Caco-2 (cell line): ENCODE results near the gene TRIM15. TPM values are rescaled to one million over a fixed set of nuclear protein-coding genes. Genes with fewer than 3 reads are reported as not detected.
"Not testable (repeated sequence)": the region's sequence is repeated elsewhere in the genome, so short reads cannot be mapped to it uniquely, and the experiment has no call there.

ENCODE experiments used
- BruUV-seq: library from RNA; stranded (reverse); fragments of 400-500 nt; replicated peaks from 2 replicates; lab custom pipeline; 2021; lab: Mats Ljungman, UMichigan
- CTCF ChIA-PET: fragments of 300-600 bp; sonication (Branson Sonifier 250); formaldehyde crosslinking; loops from one replicate; lab custom pipeline; 2022; ENCODE audit warnings: antibody characterized with exemption; lab: Charles Lee
- POLR2A ChIA-PET: fragments of 300-600 bp; sonication (Branson Sonifier 250); formaldehyde crosslinking; loops from one replicate; lab custom pipeline; 2022; ENCODE audit warnings: antibody characterized with exemption; lab: Charles Lee
- DNase-seq, 2 experiments: peaks; one replicate each; pipeline versions ENCODE4 v3.0.0 to v3.0.0-alpha.2; 2020 to 2022
- H3K27me3 ChIP-seq: replicated peaks from 2 replicates; pipeline ENCODE4 v1.6.0; 2011; ENCODE audit warnings: low read length; ENCODE audit not compliant: control insufficient read depth, insufficient read depth
- H3K36me3 ChIP-seq: 2 replicates; pipeline ENCODE4 v1.5.1; 2011; ENCODE audit warnings: low read length; ENCODE audit not compliant: control insufficient read depth, insufficient read depth
- H3K4me1 ChIP-seq: fragments of 250-450 bp; sonication (Bioruptor Pico); 2 replicates; pipeline ENCODE4 v1.5.1; 2020; ENCODE audit warnings: mild to moderate bottlenecking
- H3K4me3 ChIP-seq: 2 replicates; pipeline ENCODE4 v1.5.1; 2011; ENCODE audit warnings: low read depth, mild to moderate bottlenecking, control low read depth, low read length
- H3K9me3 ChIP-seq: fragments of 250-450 bp; sonication (Bioruptor Pico); 2 replicates; pipeline ENCODE4 v1.5.1; 2020; ENCODE audit warnings: mild to moderate bottlenecking, moderate library complexity
- H3K27ac Mint-ChIP-seq: one replicate; pipeline ENCODE4 v1.8.0; 2022; ENCODE audit warnings: mixed read lengths; ENCODE audit not compliant: unreplicated experiment
- H3K27me3 Mint-ChIP-seq: one replicate; pipeline ENCODE4 v1.8.0; 2022; ENCODE audit warnings: mixed read lengths; ENCODE audit not compliant: insufficient read depth, unreplicated experiment
- H3K36me3 Mint-ChIP-seq: one replicate; pipeline ENCODE4 v1.8.0; 2022; ENCODE audit warnings: mild to moderate bottlenecking, mixed read lengths; ENCODE audit not compliant: insufficient read depth, unreplicated experiment
- H3K4me1 Mint-ChIP-seq: one replicate; pipeline ENCODE4 v1.8.0; 2022; ENCODE audit warnings: low read depth, mixed read lengths; ENCODE audit not compliant: unreplicated experiment
- H3K4me3 Mint-ChIP-seq: one replicate; pipeline ENCODE4 v1.8.0; 2022; ENCODE audit warnings: mild to moderate bottlenecking, moderate library complexity, mixed read lengths; ENCODE audit not compliant: unreplicated experiment
- H3K9me3 Mint-ChIP-seq: one replicate; pipeline ENCODE4 v1.8.0; 2022; ENCODE audit warnings: mixed read lengths; ENCODE audit not compliant: unreplicated experiment
- intact Hi-C: fragments of 100-400 bp; cut with micrococcal nuclease; formaldehyde crosslinking; loops from one replicate; pipeline ENCODE4 v1.10.0; 2022; ENCODE audit not compliant: unreplicated experiment
- total RNA-seq: library from RNA; stranded (reverse); gene quantifications from 2 replicates; pipeline ENCODE4 v1.2.3, GENCODE V29; 2022
- TF ChIP-seq, protein P1 (sequence below), 2 experiments: fragments of 200-600 bp in 1 of 2; IDR thresholded peaks; 1 replicate in 1 of 2; 2 replicates in 1 of 2; pipeline versions ENCODE4 v1.5.1 to v1.8.0; 2011 to 2022; ENCODE audit warnings: antibody characterized with exemption in 1 of 2, control low read depth in 1 of 2, inconsistent platforms in 1 of 2, low read depth in 1 of 2, low read length in 1 of 2, mild to moderate bottlenecking in 1 of 2, moderate library complexity in 1 of 2; ENCODE audit not compliant: insufficient read depth in 1 of 2, severe bottlenecking in 1 of 2, unreplicated experiment in 1 of 2

Gene TRIM15
- total RNA-seq, 1 experiment from 2014 or later, result 6.9 TPM

DNA sequence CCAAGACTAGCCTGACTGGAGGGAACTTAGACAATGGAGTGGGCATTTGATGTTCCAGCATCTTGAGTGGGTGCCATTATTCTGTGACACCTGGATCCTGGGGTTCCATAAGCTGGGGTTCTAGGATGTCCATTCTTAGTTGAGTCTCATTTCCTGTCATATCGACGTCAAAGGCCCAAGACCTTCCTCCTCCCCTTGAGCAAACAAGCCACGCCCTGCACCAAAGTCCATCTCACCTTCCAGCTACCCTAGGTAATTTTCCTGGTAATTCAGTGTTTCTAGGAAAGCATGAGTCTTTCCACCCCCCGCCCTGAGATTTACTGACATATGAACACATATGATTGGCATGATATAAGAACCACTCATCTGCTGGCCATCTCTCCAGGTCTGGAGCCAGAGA, 27.6 kb upstream of the TRIM15 start, which contains the start of gene TRIM40:
TSS of gene TRIM40 (plus strand) at position 384 of the 400 bp plus-strand sequence. CDS start 897 bp downstream, outside the sequence.
- BruUV-seq, result no TSS peak
- TF ChIP-seq, protein P1, sequence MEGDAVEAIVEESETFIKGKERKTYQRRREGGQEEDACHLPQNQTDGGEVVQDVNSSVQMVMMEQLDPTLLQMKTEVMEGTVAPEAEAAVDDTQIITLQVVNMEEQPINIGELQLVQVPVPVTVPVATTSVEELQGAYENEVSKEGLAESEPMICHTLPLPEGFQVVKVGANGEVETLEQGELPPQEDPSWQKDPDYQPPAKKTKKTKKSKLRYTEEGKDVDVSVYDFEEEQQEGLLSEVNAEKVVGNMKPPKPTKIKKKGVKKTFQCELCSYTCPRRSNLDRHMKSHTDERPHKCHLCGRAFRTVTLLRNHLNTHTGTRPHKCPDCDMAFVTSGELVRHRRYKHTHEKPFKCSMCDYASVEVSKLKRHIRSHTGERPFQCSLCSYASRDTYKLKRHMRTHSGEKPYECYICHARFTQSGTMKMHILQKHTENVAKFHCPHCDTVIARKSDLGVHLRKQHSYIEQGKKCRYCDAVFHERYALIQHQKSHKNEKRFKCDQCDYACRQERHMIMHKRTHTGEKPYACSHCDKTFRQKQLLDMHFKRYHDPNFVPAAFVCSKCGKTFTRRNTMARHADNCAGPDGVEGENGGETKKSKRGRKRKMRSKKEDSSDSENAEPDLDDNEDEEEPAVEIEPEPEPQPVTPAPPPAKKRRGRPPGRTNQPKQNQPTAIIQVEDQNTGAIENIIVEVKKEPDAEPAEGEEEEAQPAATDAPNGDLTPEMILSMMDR (IDR thresholded peaks at IDR 0.05; ENCODE audit: insufficient read depth in 1 of 2, low read depth in 1 of 2, low read length in 1 of 2, severe bottlenecking in 1 of 2, unreplicated experiment in 1 of 2), result no peak
- Histone ChIP-seq H3K36me3 (no peaks in the 10 kb centered on the region), H3K4me3 (no peak within 1 kb of the TSS), H3K27me3 (no peaks in the 10 kb centered on the region), H3K4me1 (peaks cover 2% of the 10 kb centered on the region), H3K9me3 (no peaks in the 10 kb centered on the region)
- ChIA-PET POLR2A (no interaction called here), CTCF (interaction anchor here (8.2 kb wide), 1 partner anchor 32 kb away, joined by 236 read pairs; no protein-coding TSS in a partner anchor)
- Mint-ChIP-seq H3K4me1 (peaks cover 4% of the 10 kb centered on the region), H3K9me3 (no peaks in the 10 kb centered on the region), H3K27me3 (no peaks in the 10 kb centered on the region), H3K4me3 (no peak within 1 kb of the TSS), H3K36me3 (no peaks in the 10 kb centered on the region), H3K27ac (no peak within 1 kb of the TSS)
- intact Hi-C loops, result no loop called here
- no peak for DNase-seq

DNA sequence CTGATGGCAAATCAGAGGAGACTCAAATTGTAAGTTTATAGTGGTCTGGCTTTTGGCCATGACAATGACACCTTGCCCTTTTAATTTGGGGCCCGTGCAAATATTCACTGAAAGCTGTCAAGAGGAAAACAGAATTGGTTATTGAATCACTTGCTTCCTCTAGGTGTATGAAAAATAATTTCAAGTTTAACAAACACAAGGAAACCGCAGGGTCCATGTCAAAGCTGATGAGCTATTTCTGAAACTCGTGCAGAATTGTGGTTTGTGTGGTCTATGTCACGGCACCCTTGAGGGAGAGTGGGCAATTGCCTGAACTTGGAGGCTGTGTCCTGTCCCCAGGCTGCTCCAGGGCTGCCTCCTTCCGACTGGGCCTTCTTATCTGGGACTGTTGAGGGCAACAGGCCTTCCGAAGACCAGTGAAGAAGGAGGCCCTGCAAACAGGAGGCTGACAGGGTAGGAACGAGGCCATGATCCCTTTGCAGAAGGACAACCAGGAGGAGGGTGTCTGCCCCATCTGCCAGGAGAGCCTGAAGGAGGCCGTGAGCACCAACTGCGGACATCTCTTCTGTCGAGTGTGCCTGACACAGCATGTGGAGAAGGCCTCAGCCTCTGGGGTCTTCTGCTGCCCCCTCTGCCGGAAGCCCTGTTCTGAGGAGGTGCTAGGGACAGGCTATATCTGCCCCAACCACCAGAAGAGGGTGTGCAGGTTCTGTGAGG, 26.6 kb upstream of the TRIM15 start:
- Mint-ChIP-seq H3K36me3 (no peaks in the 10 kb centered on the region), H3K27me3 (no peaks in the 10 kb centered on the region), H3K4me1 (no peaks in the 10 kb centered on the region), H3K27ac (no peak overlapping the region), H3K9me3 (no peaks in the 10 kb centered on the region), H3K4me3 (no peak overlapping the region)
- ChIA-PET CTCF (interaction anchor here (8.2 kb wide), 1 partner anchor 33 kb away, joined by 236 read pairs; no protein-coding TSS in a partner anchor), POLR2A (interaction anchor here (0.6 kb wide), 1 partner anchor 250 kb away, joined by 8 read pairs; no protein-coding TSS in a partner anchor)
- TF ChIP-seq, protein P1 (IDR thresholded peaks at IDR 0.05; ENCODE audit: insufficient read depth in 1 of 2, low read depth in 1 of 2, low read length in 1 of 2, severe bottlenecking in 1 of 2, unreplicated experiment in 1 of 2), result no peak
- no TSS peak for BruUV-seq
- DNase-seq, result no peak
- no peaks in the 10 kb centered on the region for H3K4me1 ChIP-seq
- H3K4me3 ChIP-seq, result no peak overlapping the region
- H3K9me3 ChIP-seq, result no peaks in the 10 kb centered on the region
- no peaks in the 10 kb centered on the region for H3K27me3 ChIP-seq
- intact Hi-C loops, result no loop called here
- H3K36me3 ChIP-seq, result no peaks in the 10 kb centered on the region

DNA sequence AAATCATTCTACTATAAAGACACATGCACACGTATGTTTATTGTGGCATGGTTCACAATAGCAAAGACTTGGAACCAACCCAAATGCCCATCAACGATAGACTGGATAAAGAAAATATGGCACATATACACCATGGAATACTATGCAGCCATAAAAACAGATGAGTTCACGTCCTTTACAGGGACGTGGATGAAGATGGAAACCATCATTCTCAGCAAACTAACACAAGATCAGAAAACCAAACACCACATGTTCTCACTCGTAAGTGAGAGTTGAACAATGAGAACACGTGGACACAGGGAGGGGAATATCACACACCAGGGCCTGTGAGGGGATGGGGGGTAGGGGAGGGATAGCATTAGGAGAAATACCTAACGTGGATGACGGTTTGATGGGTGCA, 23.1 kb upstream of the TRIM15 start:
- H3K4me3 Mint-ChIP-seq, BruUV-seq, intact Hi-C loops, H3K27ac Mint-ChIP-seq, H3K9me3 ChIP-seq, H3K27me3 ChIP-seq, H3K36me3 Mint-ChIP-seq, H3K4me3 ChIP-seq, CTCF ChIA-PET, POLR2A ChIA-PET, H3K9me3 Mint-ChIP-seq, DNase-seq, H3K36me3 ChIP-seq, H3K27me3 Mint-ChIP-seq: not testable (repeated sequence)
- peaks cover 12% of the 10 kb centered on the region for H3K4me1 Mint-ChIP-seq
- peaks cover 11% of the 10 kb centered on the region for H3K4me1 ChIP-seq
